Fibroblast of lung (primary cell): ENCODE results near the gene TRIM14. TPM values are rescaled to one million over a fixed set of nuclear protein-coding genes. Genes with fewer than 3 reads are reported as not detected.
A peak's percentile ranks its signal among the peaks of the same experiment; 100 is the strongest.

Experiments
- DNase-seq, 2 donors: peaks; one replicate each; pipeline versions ENCODE4 v3.0.0 to v3.0.0-alpha.2; 2010; ENCODE audit warnings: low read depth in 2 of 2
- H2AFZ ChIP-seq: 2 replicates; pipeline ENCODE4 v1.5.1; 2012; ENCODE audit warnings: low read length, control low read depth, inconsistent platforms
- H3K27ac ChIP-seq: 2 replicates; pipeline ENCODE4 v1.5.1; 2011; ENCODE audit warnings: low read length, control low read depth; ENCODE audit not compliant: insufficient read depth
- H3K27me3 ChIP-seq: 2 replicates; pipeline ENCODE4 v1.5.1; 2011; ENCODE audit warnings: mild to moderate bottlenecking, low read length; ENCODE audit not compliant: control insufficient read depth, insufficient read depth
- H3K36me3 ChIP-seq: 2 replicates; pipeline ENCODE4 v1.5.1; 2011; ENCODE audit warnings: low read length; ENCODE audit not compliant: control insufficient read depth, insufficient read depth
- H3K4me1 ChIP-seq: 2 replicates; pipeline ENCODE4 v1.5.1; 2011; ENCODE audit warnings: low read length; ENCODE audit not compliant: control insufficient read depth, insufficient read depth; ENCODE audit errors: extremely low read depth
- H3K4me2 ChIP-seq: 2 replicates; pipeline ENCODE4 v1.5.1; 2011; ENCODE audit warnings: low read length, control low read depth; ENCODE audit not compliant: insufficient read depth; ENCODE audit errors: extremely low read depth
- H3K4me3 ChIP-seq, 4 experiments: fragments of 200-600 bp in 1 of 4; sonication (generic) in 1 of 4; replicated peaks in 1 of 4; 2 replicates each; pipeline ENCODE4 v1.5.1; 2011 to 2016; ENCODE audit warnings: low read length in 4 of 4, low read depth in 3 of 4, mild to moderate bottlenecking in 3 of 4, control low read depth in 2 of 4, inconsistent platforms in 1 of 4, mixed read lengths in 1 of 4; ENCODE audit not compliant: insufficient read depth in 1 of 4; ENCODE audit errors: control extremely low read depth in 1 of 4
- H3K79me2 ChIP-seq: 2 replicates; pipeline ENCODE4 v1.5.1; 2012; ENCODE audit warnings: mild to moderate bottlenecking, low read length, inconsistent platforms; ENCODE audit not compliant: control insufficient read depth, insufficient read depth
- H3K9ac ChIP-seq: 2 replicates; pipeline ENCODE4 v1.5.1; 2011; ENCODE audit warnings: mild to moderate bottlenecking, low read length, control low read depth; ENCODE audit not compliant: insufficient read depth
- H3K9me3 ChIP-seq: 2 replicates; pipeline ENCODE4 v1.5.1; 2012; ENCODE audit warnings: low read depth, low read length; ENCODE audit not compliant: control insufficient read depth, insufficient read depth
- H4K20me1 ChIP-seq: 2 replicates; pipeline ENCODE4 v1.5.1; 2011; ENCODE audit warnings: low read length; ENCODE audit not compliant: control insufficient read depth, insufficient read depth; ENCODE audit errors: extremely low read depth
- EZH2 ChIP-seq: IDR thresholded peaks from 2 replicates; pipeline ENCODE4 v1.5.1; 2012; ENCODE audit warnings: low read length, control low read depth, mild to moderate bottlenecking; ENCODE audit errors: missing control alignments
- polyA plus RNA-seq, 2 donors: library from polyadenylated mRNA; depleted of rRNA in 1 of 2; stranded (reverse) in 1 of 2; unstranded in 1 of 2; fragments of >200 nt; gene quantifications; 2 replicates each; pipeline ENCODE4 v1.2.1, GENCODE V29; 2011 to 2012; ENCODE audit warnings: missing spikeins in 1 of 2
- total RNA-seq: library from RNA; depleted of rRNA; stranded (reverse); fragments of >200 nt; gene quantifications from 2 replicates; pipeline ENCODE4 v1.2.1, GENCODE V29; 2014
- TF ChIP-seq, protein P1 (sequence below), 2 donors: IDR thresholded peaks in 1 of 2; conservative IDR thresholded peaks in 1 of 2; 1 replicate in 1 of 2; 2 replicates in 1 of 2; pipeline ENCODE4 v1.5.1; 2011 to 2012; ENCODE audit warnings: low read length in 2 of 2, control low read depth in 1 of 2, inconsistent platforms in 1 of 2, low read depth in 1 of 2, mild to moderate bottlenecking in 1 of 2

The TRIM14 gene
- total and polyA plus RNA-seq, 2 donors (not counting 1 experiment from before 2014, with no cell fraction given), result 7.8 to 8.6 TPM

DNA sequence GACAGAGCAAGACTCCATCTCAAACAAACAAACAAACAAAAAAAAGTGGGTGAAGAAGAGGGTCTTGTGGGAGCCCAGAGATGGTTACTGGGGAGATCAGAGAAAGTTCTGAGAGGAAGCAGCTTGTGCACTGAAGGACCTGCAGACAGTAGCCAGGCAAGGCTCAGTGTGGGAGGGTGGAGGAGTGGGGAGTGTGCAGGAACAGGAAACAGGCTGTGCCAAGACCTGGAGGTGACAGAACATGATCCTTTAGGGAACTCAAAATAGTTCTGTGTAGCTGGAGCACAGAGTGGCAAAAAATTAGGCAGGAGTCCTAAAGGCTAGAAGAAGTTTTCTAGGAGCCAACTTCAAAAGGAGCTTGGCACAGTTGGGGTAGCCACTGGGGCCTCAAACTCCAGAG is 81.7 kb downstream of the TRIM14 start:
- Histone ChIP-seq H2AFZ (no peak overlapping the region), H3K4me2 (no peak overlapping the region), H3K9ac (no peak overlapping the region)

DNA sequence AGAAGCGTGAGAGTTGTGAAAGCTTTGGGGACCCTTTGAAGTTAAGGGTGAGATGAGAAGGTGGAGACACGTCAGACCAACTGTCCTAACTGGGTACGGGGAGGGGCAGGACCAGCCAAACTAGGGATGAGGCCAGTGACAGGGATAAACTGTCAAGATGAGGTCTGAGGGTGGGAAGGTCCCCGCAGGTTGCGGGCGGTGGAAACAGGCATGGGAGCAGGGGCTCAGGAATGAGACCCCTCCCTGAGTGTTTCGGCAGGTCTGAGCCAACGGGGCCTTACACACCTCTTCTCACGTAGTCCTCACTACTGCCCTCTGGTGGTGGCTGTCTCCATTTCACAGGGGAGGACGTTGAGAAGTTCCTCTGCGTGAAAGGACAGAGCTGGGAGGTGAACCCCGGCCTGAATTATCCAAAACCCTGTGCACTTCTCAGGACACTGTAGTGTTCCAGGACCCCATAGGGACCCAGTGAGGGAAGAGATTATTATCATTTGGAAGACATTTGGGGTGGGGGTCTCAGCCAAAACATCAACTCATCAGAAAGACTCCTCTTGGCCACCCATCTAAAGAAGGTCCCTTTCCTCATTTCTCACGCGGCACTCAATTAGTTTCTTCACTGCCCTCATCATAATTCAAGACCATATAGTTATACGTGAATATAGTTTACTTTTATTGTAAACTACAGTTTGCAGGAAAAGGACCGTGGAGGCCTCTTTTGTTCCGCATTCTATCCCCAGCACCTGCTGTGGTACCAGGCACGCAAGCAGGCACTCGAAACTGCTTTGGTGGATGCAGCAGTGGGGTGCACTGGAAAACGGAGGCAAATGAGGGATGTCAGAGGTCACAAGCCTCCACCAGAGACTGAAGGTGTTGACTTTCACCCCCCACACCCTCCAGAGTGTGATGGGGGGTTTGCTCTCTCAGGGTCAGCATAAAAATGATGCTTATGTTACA is 84.2 kb downstream of the TRIM14 start:
- Histone ChIP-seq H2AFZ (no peak overlapping the region), H3K9ac (no peak overlapping the region), H3K79me2 (no peaks in the 10 kb centered on the region), H3K4me1 (peaks cover 8% of the 10 kb centered on the region), H3K4me3 (no peak overlapping the region), H3K27ac (peak overlapping the region; percentile 77), H3K36me3 (no peaks in the 10 kb centered on the region), H4K20me1 (no peaks in the 10 kb centered on the region), H3K9me3 (no peaks in the 10 kb centered on the region), H3K4me2 (peak overlapping the region; percentile 19), H3K27me3 (no peaks in the 10 kb centered on the region)
- peak; percentile 45 to 73 for DNase-seq
- TF ChIP-seq, protein P1, sequence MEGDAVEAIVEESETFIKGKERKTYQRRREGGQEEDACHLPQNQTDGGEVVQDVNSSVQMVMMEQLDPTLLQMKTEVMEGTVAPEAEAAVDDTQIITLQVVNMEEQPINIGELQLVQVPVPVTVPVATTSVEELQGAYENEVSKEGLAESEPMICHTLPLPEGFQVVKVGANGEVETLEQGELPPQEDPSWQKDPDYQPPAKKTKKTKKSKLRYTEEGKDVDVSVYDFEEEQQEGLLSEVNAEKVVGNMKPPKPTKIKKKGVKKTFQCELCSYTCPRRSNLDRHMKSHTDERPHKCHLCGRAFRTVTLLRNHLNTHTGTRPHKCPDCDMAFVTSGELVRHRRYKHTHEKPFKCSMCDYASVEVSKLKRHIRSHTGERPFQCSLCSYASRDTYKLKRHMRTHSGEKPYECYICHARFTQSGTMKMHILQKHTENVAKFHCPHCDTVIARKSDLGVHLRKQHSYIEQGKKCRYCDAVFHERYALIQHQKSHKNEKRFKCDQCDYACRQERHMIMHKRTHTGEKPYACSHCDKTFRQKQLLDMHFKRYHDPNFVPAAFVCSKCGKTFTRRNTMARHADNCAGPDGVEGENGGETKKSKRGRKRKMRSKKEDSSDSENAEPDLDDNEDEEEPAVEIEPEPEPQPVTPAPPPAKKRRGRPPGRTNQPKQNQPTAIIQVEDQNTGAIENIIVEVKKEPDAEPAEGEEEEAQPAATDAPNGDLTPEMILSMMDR (conservative IDR thresholded peaks at IDR 0.05 in 1 of 2, IDR thresholded peaks at IDR 0.05 in 1 of 2; ENCODE audit: low read depth in 1 of 2, low read length in 2 of 2), result peak; percentile 71 to 81
- no peak for TF ChIP-seq EZH2

More for the DNA sequence above, 81.7 kb downstream of the TRIM14 start:
- no peaks in the 10 kb centered on the region for H3K36me3 ChIP-seq
- peak in 1 of 2 donors; percentile 20 for DNase-seq
- TF ChIP-seq, protein P1 (conservative IDR thresholded peaks at IDR 0.05 in 1 of 2, IDR thresholded peaks at IDR 0.05 in 1 of 2; ENCODE audit: low read depth in 1 of 2, low read length in 2 of 2), result no peak
- TF ChIP-seq EZH2, result no peak
- peaks cover 6% of the 10 kb centered on the region for H3K4me1 ChIP-seq
- no peak overlapping the region for H3K27ac ChIP-seq
- H3K9me3 ChIP-seq, result no peaks in the 10 kb centered on the region
- no peaks in the 10 kb centered on the region for H3K27me3 ChIP-seq
- no peaks in the 10 kb centered on the region for H3K79me2 ChIP-seq
- no peaks in the 10 kb centered on the region for H4K20me1 ChIP-seq
- H3K4me3 ChIP-seq, result no peak overlapping the region

DNA sequence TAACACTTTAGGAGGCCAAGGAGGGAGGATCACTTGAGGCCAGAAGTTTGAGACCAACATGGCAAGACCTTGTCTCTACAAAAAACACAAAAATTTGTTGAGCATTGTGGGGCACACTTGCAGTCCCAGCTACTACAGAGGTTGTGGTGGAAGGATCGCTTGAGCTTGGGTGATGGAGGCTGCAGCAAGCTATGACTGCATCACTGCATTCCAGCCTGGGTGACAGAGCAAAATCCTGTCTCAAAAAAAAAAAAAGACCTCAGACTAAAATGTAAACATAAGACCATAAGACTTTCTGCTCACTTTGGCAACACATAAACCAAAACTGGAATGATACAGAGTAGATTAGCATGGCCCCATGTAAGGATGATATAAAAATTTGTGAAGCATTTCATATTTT is 87.1 kb downstream of the TRIM14 start:
- Histone ChIP-seq H3K36me3 (no peaks in the 10 kb centered on the region), H3K4me1 (peaks cover 8% of the 10 kb centered on the region), H2AFZ (no peak overlapping the region), H4K20me1 (no peaks in the 10 kb centered on the region), H3K4me3 (no peak overlapping the region), H3K4me2 (peak overlapping the region; percentile 38), H3K79me2 (no peaks in the 10 kb centered on the region), H3K27me3 (no peaks in the 10 kb centered on the region), H3K9me3 (no peaks in the 10 kb centered on the region), H3K27ac (peak overlapping the region; percentile 38), H3K9ac (no peak overlapping the region)
- peak; percentile 64 to 73 for DNase-seq
- TF ChIP-seq, protein P1 (conservative IDR thresholded peaks at IDR 0.05 in 1 of 2, IDR thresholded peaks at IDR 0.05 in 1 of 2; ENCODE audit: low read depth in 1 of 2, low read length in 2 of 2), result no peak
- TF ChIP-seq EZH2, result no peak
